GM21737 (cell line): Measurements from ENCODE around the gene FBP2.

ENCODE experiments used
- ATAC-seq: cut with Tn5 transposase; IDR thresholded peaks from one replicate; pipeline ENCODE4 v1.9.1; 2021; ENCODE audit warnings: mild to moderate bottlenecking, moderate library complexity; ENCODE audit not compliant: unreplicated experiment

FBP2 gene

DNA sequence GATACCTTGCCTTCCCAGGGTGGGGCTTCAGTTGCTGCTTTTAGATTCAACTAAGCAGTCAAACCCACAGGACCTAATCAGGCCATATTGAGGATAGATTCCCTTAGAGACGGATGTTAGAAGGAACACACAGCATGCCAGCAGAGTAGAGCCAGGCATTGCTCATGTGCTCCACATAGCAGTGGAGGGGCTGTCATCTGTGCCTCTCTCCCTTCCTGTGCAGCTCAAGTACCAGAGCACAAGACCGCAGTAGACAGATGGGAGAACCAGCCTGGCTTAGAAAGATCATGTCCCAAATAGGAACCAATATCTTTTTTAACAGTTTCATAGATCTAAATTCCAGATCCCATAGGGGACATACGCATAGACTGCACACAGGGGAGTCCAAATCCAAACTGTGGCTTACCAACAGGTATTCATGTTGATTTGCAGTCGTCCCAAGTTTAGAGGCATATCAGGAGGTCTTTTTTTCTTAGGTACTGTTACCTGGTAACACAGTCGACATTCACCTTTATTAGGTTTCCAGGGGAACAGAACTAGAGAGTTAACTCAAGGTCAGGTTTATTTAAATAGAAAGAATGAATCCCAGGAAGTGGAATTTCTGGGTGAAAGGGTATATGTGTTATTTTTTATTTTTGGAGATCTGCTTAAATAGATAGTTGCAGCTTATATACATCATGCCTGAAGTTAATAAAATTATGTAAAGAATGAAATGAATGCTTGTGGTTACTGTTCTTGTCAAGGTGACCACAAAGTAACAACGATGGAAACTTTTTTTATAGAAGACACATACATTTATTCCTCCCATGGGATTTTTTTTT lies 82.3 kb downstream of the FBP2 start:
- ATAC-seq = no peak
